ENCODE results near the gene GK.
"Not testable (repeated sequence)": the region's sequence is repeated elsewhere in the genome, so short reads cannot be mapped to it uniquely, and the experiment has no call there.

Gene GK

GRCh38 chrX:30657196-30658161 lies 4.3 kb downstream of the GK start:
- TF ChIP-seq ZFX (IDR thresholded peaks at IDR 0.05; ENCODE audit: borderline replicate concordance) = no peak
- TF ChIP-seq, protein P1, sequence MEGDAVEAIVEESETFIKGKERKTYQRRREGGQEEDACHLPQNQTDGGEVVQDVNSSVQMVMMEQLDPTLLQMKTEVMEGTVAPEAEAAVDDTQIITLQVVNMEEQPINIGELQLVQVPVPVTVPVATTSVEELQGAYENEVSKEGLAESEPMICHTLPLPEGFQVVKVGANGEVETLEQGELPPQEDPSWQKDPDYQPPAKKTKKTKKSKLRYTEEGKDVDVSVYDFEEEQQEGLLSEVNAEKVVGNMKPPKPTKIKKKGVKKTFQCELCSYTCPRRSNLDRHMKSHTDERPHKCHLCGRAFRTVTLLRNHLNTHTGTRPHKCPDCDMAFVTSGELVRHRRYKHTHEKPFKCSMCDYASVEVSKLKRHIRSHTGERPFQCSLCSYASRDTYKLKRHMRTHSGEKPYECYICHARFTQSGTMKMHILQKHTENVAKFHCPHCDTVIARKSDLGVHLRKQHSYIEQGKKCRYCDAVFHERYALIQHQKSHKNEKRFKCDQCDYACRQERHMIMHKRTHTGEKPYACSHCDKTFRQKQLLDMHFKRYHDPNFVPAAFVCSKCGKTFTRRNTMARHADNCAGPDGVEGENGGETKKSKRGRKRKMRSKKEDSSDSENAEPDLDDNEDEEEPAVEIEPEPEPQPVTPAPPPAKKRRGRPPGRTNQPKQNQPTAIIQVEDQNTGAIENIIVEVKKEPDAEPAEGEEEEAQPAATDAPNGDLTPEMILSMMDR (IDR thresholded peaks at IDR 0.05) = no peak
- H3K27ac ChIP-seq = no peak overlapping the region

GRCh38 chrX:30659421-30659820 lies 6.2 kb downstream of the GK start:
- H3K27ac ChIP-seq = no peak overlapping the region
- no peak for TF ChIP-seq ZFX (IDR thresholded peaks at IDR 0.05; ENCODE audit: borderline replicate concordance)
- TF ChIP-seq, protein P1 (IDR thresholded peaks at IDR 0.05) = no peak

- H3K27ac ChIP-seq = no peak overlapping the region
- TF ChIP-seq, protein P1 (IDR thresholded peaks at IDR 0.05) = no peak
- no peak for TF ChIP-seq ZFX (IDR thresholded peaks at IDR 0.05; ENCODE audit: borderline replicate concordance)
Observed at GRCh38 chrX:30661228-30661627, 8.0 kb downstream of the GK start.

DNA sequence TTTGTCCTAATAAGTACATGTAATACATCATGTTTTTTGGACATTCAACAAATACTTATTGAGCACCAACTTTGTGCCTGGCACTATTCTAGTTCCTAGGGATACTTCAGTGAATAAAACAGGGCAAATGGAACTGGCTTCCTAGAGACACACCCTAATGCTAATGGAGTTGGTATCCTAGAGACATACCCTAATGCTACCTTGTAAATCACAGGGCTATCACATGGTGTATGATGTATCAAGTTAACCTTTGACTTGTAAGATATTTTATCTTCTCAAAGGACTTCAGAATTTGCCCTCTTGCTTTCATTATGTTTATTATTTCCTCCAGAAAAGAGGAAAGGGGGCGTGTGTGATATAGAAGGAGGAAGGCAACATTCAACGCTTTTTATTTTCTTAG lies 10.1 kb downstream of the GK start:
- H3K27ac ChIP-seq = no peak overlapping the region
- TF ChIP-seq, protein P1 (IDR thresholded peaks at IDR 0.05) = no peak
- TF ChIP-seq ZFX (IDR thresholded peaks at IDR 0.05; ENCODE audit: borderline replicate concordance) = no peak

- no peak overlapping the region for H3K27ac ChIP-seq
- no peak for TF ChIP-seq ZFX (IDR thresholded peaks at IDR 0.05; ENCODE audit: borderline replicate concordance)
- TF ChIP-seq, protein P1 (IDR thresholded peaks at IDR 0.05) = no peak
Observed at GRCh38 chrX:30665471-30665870, 12.2 kb downstream of the GK start.

DNA sequence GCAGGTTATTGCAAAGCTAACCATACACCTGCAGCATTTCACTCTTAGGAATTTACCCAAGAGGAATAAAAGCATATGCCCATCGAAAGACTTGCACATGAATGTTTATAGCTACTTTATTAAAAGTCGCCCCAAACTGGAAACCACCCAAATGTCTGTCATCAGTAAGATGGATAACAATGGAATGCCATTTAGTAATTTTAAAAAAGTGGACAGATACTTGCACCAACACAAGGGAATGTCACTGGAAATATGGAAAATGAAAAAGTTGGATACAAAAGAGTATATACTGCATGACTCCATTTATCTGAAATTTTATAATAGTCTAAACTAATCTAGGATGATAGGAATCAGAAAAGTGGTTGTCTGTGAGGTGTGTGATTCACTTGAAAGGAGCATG lies 12.9 kb downstream of the GK start:
- no peak overlapping the region for H3K27ac ChIP-seq
- TF ChIP-seq, protein P1 (IDR thresholded peaks at IDR 0.05) = no peak
- no peak for TF ChIP-seq ZFX (IDR thresholded peaks at IDR 0.05; ENCODE audit: borderline replicate concordance)

- no peak overlapping the region for H3K27ac ChIP-seq
- TF ChIP-seq, protein P1 (IDR thresholded peaks at IDR 0.05) = no peak
- TF ChIP-seq ZFX (IDR thresholded peaks at IDR 0.05; ENCODE audit: borderline replicate concordance) = no peak
Observed at GRCh38 chrX:30668581-30668980, 15.4 kb downstream of the GK start.

- H3K27ac ChIP-seq = not testable (repeated sequence)
Observed at GRCh38 chrX:30671189-30671588, 18.0 kb downstream of the GK start.

All from 22Rv1 (cell line).